ENCODE measurements around the gene ARL6IP1.
A peak's percentile ranks its signal among the peaks of the same experiment; 100 is the strongest.
"Not testable (repeated sequence)": the region's sequence is repeated elsewhere in the genome, so short reads cannot be mapped to it uniquely, and the experiment has no call there.

Gene ARL6IP1

GRCh38 chr16:18797746-18798145, 3.6 kb downstream of the ARL6IP1 start:
- no peak for DNase-seq

GRCh38 chr16:18796377-18796776, 5.0 kb downstream of the ARL6IP1 start:
- DNase-seq = no peak

- DNase-seq = no peak
Observed at GRCh38 chr16:18792836-18793433, 8.4 kb downstream of the ARL6IP1 start.

- DNase-seq = peak; percentile 97
Observed at GRCh38 chr16:18789850-18790706, 11.3 kb downstream of the ARL6IP1 start, which contains the start of gene RPS15A. RPS15A (minus strand) TSS chr16:18790334; CDS start chr16:18789113, 1,221 bp downstream.

- DNase-seq = no peak
Observed at GRCh38 chr16:18789515-18789849, 11.9 kb downstream of the ARL6IP1 start.

- no peak for DNase-seq
Observed at GRCh38 chr16:18788828-18789514, 12.4 kb downstream of the ARL6IP1 start.

GRCh38 chr16:18784917-18785623, 16.3 kb downstream of the ARL6IP1 start:
- no peak for DNase-seq

- DNase-seq = no peak
Observed at GRCh38 chr16:18783430-18784341, 17.7 kb downstream of the ARL6IP1 start.

GRCh38 chr16:18782697-18783429, 18.5 kb downstream of the ARL6IP1 start:
- DNase-seq = no peak

- DNase-seq = not testable (repeated sequence)
Observed at GRCh38 chr16:18781232-18781631, 20.1 kb downstream of the ARL6IP1 start.

- DNase-seq = not testable (repeated sequence)
Observed at GRCh38 chr16:18780460-18781026, 20.8 kb downstream of the ARL6IP1 start.

- not testable (repeated sequence) for DNase-seq
Observed at GRCh38 chr16:18777664-18778063, 23.7 kb downstream of the ARL6IP1 start.

GRCh38 chr16:18776334-18776733, 25.0 kb downstream of the ARL6IP1 start:
- DNase-seq = not testable (repeated sequence)

GRCh38 chr16:18774651-18775050, 26.7 kb downstream of the ARL6IP1 start:
- not testable (repeated sequence) for DNase-seq

GRCh38 chr16:18772171-18772570, 29.2 kb downstream of the ARL6IP1 start:
- DNase-seq = not testable (repeated sequence)

- DNase-seq = not testable (repeated sequence)
Observed at GRCh38 chr16:18770336-18770962, 30.9 kb downstream of the ARL6IP1 start.

- not testable (repeated sequence) for DNase-seq
Observed at GRCh38 chr16:18767217-18767616, 34.1 kb downstream of the ARL6IP1 start.

- not testable (repeated sequence) for DNase-seq
Observed at GRCh38 chr16:18762713-18763112, 38.6 kb downstream of the ARL6IP1 start.

GRCh38 chr16:18759598-18760520, 41.5 kb downstream of the ARL6IP1 start:
- peak; percentile 37 for DNase-seq

Measured in NCI-H1092 treated with DMSO at 0.1 percent for 48 hours (cell line).